HL-60/S4 treated with retinoic acid at 250 ng/mL for 4 days and 3 days (cell line): ENCODE results near the gene AARSD1.

Experiments used
- in situ Hi-C: fragments of 300-500 bp; cut with MboI; formaldehyde crosslinking; loops from 2 replicates; pipeline ENCODE4 v1.7.0; 2022; ENCODE audit warnings: low sequenced_read_pairs

Gene AARSD1

GRCh38 chr17:42964161-42964932 lies at the start of gene AARSD1:
Gene AARSD1, minus strand, starts transcription at chr17:42964454. Its CDS starts 14 bp downstream, at chr17:42964440.
- in situ Hi-C loops, result no loop called here

GRCh38 chr17:43013296-43013695 lies 49.0 kb upstream of the AARSD1 start:
- in situ Hi-C loops, result loop anchor here (25.0 kb wide), 1 partner anchor 299 kb away; no protein-coding TSS in a partner anchor

GRCh38 chr17:43011728-43012472 lies 47.6 kb upstream of the AARSD1 start:
- in situ Hi-C loops, result loop anchor here (25.0 kb wide), 1 partner anchor 300 kb away; no protein-coding TSS in a partner anchor

- in situ Hi-C loops, result loop anchor here (25.0 kb wide), 1 partner anchor 302 kb away; no protein-coding TSS in a partner anchor
Observed at GRCh38 chr17:43010667-43011308, 46.5 kb upstream of the AARSD1 start.

GRCh38 chr17:43006639-43007551 lies 42.6 kb upstream of the AARSD1 start, which contains the start of gene IFI35:
Gene IFI35, plus strand, starts transcription at chr17:43006784. Its CDS starts 164 bp downstream, at chr17:43006948.
- in situ Hi-C loops, result loop anchor here (25.0 kb wide), 1 partner anchor 305 kb away; no protein-coding TSS in a partner anchor

GRCh38 chr17:43003542-43004172 lies 39.4 kb upstream of the AARSD1 start:
- in situ Hi-C loops, result loop anchor here (25.0 kb wide), 1 partner anchor 309 kb away; no protein-coding TSS in a partner anchor

GRCh38 chr17:43000894-43001293 lies 36.6 kb upstream of the AARSD1 start:
- in situ Hi-C loops, result loop anchor here (25.0 kb wide), 1 partner anchor 311 kb away; no protein-coding TSS in a partner anchor

- in situ Hi-C loops, result no loop called here
Observed at GRCh38 chr17:42999003-42999525, 34.8 kb upstream of the AARSD1 start.

- in situ Hi-C loops, result no loop called here
Observed at GRCh38 chr17:42997984-42998938, 34.0 kb upstream of the AARSD1 start, which contains the start of gene RPL27. Gene RPL27, plus strand, starts transcription at chr17:42998419. Its CDS starts 332 bp downstream, at chr17:42998751.

GRCh38 chr17:42997390-42997983 lies 33.2 kb upstream of the AARSD1 start:
- in situ Hi-C loops, result no loop called here

GRCh38 chr17:42993913-42994312 lies 29.7 kb upstream of the AARSD1 start:
- in situ Hi-C loops, result loop anchor here (5.0 kb wide), 1 partner anchor 37 kb away; no protein-coding TSS in a partner anchor

GRCh38 chr17:42992872-42993271 lies 28.6 kb upstream of the AARSD1 start:
- in situ Hi-C loops, result loop anchor here (5.0 kb wide), 1 partner anchor 36 kb away; no protein-coding TSS in a partner anchor

GRCh38 chr17:42991471-42991870 lies 27.2 kb upstream of the AARSD1 start:
- in situ Hi-C loops, result loop anchor here (5.0 kb wide), 1 partner anchor 34 kb away; no protein-coding TSS in a partner anchor

GRCh38 chr17:42989726-42990652 lies 25.7 kb upstream of the AARSD1 start:
- in situ Hi-C loops, result loop anchor here (5.0 kb wide), 1 partner anchor 33 kb away; no protein-coding TSS in a partner anchor

GRCh38 chr17:42989141-42989540 lies 24.9 kb upstream of the AARSD1 start:
- in situ Hi-C loops, result no loop called here

- in situ Hi-C loops, result no loop called here
Observed at GRCh38 chr17:42985225-42985624, 21.0 kb upstream of the AARSD1 start.
